Activated T-cell treated with anti-CD3 and anti-CD28 coated beads, Interleukin-2, amount 50 U/mL, for 48 hours (primary cell): ENCODE data around the gene FPR2.
A peak's percentile ranks its signal among the peaks of the same experiment; 100 is the strongest.
"Not testable (repeated sequence)": the region's sequence is repeated elsewhere in the genome, so short reads cannot be mapped to it uniquely, and the experiment has no call there.

ENCODE experiments used
- DNase-seq, 2 experiments: peaks; one replicate each; pipeline ENCODE4 v3.0.0-alpha.2; 2020

FPR2 gene

DNA sequence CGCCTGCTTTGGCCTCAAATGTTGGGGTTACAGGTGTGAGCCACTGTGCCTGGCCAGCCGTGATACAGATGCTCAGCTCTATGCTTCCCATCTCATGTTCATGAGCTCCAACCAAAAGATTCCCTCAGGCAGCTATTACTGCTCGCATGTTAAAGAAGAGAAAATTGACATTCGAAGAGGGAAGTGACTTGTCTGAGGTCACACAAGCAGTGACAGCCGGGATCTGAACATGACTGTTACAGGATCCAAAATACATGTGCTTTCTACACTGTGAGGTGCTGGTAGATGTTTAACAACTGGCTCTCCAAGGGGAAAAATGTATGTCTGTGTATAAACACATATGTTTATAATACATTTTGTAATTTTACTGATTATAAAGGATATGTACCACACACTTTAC lies 20.6 kb upstream of the FPR2 start:
- DNase-seq = no peak

DNA sequence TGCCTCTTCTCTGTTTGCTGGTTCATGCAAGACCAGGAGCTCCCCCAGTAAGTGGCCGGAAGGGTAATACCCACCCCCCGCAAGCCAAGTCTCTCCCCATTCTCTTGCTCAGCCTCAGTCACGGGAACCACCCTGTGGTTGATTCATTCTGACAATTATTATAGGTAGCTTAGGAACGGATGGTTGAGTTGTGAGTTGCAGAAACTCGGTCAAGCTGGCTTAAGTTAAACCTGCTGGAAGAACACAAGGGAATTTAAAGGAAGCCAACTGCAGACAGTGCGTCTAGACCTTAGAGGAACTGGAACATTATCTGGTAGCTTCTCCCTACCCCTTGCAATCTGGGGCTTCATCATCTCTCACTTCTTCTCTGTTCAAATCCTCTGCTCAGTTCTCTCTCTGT lies 18.2 kb upstream of the FPR2 start:
- no peak for DNase-seq

DNA sequence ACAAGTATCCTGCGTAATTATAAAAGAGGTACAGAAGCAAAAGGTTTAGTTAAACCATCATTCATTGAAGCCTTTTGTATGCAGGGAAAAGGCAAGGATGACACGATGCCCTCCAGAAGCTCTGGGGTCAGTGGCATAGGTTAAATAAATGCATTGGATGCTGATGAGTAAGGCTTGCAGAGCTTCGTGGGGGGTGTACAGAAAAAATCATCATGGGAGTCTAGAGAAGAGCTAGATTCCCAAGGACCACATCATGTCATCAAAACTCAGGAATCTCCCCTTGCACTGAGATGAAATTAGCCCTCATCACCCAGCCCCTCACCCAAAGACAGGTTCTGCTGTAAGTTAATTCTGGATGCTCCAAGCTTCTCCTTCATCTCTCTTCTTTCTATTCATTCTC lies 17.6 kb upstream of the FPR2 start:
- no peak for DNase-seq

DNA sequence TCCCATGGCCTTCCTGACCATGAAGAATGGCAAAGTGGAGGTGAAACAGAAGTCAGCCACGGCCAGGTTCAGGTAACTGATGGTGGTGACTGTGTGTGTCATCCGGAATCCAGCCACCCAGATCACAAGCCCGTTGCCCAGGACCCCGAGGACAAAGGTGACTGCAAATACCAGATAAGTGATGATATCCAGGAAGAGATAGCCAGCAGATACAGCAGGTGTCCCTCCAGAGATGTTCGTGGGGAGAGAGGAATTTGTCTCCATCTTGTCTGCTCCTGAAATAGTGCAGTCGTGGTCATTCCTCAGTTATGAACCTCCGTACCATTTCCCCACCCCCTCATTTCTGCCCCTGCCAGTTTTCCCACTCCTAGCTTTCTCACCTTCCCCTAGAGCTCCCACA lies 14.2 kb upstream of the FPR2 start:
- no peak for DNase-seq

DNA sequence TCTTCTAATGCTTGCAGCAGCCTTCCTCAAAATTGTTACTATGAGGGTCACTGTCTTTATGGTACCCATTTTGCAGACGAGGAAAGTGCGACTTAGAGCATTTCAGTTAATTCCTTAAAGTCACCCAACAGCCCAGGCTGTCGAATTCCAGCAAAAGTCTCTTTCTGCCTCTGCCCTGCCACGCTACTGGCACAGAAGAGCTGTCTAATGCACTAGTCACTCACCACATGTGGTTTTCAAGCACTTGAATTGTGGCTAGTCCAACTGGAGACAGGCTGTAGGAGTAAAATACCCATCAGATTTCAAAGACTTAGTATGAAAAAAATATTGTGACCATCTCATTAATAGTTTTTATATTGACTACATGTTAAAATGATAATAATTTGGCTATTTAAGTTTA lies 11.0 kb upstream of the FPR2 start:
- DNase-seq = no peak

DNA sequence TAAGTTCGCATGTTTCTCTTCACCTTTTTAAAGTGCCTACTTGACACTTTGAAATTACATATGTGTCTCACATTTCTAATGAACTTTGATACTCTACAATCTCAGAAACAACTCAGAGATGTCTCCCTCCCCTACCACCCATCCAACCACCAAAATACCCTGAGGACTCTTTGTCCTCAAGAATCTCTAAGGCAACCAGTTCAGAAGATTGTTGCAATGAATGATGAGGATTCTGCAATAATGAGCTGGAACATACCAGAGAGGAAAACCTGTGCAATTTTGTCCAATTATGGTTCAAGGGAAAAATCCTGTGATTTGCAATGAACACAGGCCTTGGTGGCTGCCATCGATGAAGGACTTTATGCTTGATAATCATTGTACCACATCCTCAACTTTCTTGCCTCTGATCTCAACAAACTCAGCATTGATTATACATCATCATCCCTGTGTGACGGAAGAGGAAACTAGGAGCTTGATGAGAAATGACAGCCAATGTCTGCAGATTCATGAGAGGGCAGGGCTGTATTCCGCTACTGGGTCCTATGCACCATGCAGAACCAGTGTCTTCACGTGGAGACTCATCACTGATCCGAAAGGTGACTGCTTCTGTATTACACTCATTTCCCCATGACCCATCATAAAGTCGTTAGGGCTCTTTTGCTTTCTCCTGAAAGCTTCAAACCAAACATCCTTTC lies 10.4 kb upstream of the FPR2 start:
- DNase-seq = no peak

DNA sequence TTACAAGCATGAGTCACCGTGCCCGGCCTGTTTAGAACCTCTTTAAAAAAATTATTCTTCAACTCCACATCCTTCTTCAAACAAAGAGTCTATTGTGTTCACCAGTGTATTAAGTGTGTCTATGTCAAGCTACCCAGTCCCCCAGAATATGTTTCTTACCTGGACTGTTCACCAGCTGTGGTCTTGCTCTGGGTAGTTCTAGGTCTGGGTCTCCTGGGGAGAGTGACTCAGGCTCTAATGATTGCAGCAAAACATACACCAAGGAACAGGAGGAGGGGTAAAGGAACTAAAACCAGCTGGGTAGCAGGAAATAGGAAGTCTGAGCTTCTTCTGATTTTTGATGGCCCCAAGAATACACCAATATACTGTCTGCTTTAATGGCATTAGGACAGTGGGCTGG lies 9.3 kb upstream of the FPR2 start, which contains the start of gene FPR1:
Gene FPR1 (minus strand): TSS at position 224 of the 400 bp plus-strand sequence. CDS start 4,884 bp downstream, outside the sequence.
- DNase-seq = no peak

DNA sequence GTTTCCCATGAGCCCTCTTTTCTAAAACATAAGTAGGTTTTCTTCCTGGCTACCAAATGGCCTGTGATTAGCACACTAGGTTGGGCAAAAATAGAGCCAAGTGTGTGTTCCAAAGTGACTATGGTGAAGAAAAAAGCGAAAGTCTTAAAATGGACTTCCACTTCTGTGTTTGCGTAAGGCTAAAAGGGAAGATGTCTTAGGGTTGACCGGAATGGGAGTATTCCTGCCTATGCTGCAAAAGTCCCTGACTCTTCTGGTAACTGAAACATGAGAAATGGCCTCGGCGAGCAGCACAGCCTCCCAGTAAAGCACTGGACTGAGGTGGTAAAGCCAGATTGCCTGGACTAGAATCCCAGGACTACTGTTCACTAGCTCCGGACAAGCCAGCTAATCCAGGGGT lies 6.9 kb upstream of the FPR2 start:
- no peak for DNase-seq

DNA sequence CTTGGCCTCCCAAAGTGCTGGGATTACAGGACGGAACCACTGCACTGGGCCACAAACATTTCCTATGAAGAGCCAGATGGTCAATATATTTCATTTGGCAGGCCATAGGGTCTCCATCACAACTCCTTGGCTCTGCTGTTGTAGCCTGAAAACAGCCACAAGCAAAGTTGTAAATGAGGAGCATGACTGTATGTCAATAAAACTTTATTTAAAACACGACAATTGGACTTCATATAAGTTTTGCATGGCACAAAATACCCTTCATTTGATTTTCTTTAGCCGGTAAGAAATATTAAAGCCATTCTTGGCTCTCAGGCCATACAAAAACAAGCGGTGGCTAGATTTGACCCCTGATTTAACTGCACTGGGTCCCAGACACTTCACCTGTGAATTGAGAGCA lies 6.2 kb upstream of the FPR2 start:
- no peak for DNase-seq

DNA sequence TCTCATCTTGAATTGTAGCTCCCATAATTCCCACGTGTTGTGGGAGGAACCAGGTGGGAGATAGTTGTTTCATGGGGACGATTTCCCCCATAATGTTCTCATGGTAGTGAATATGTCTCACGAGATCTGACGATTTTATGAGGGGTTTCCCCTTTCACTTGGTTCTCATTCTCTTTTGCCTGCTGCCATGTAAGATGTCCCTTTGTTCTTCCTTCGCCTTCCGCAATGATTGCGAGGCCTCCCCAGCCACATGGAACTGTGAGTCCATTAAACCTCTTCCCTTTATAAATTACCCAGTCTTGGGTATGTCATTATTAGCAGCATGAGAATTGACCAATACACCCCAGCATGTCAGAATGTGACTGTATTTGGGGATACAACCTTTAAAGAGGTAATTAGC lies 5.4 kb upstream of the FPR2 start:
- DNase-seq = no peak

DNA sequence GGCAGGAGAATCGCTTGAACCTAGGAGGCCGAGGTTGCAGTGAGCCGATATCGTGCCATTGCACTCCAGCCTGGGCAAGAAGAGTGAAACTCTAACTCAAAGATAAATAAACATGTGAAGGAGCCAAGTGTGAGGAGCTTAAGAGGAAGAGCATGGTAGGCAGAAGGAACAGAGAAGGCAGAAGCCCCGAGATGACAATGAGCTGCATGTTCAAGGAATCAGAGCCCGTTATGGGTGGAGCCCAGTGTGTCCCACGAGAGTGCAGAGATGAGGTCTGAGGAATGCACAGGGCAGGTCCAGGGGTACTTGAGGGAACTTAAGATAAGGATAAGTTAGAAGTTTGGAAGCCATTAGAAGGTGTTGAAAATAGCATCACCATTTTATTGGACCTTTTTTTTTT lies 716 bp downstream of the FPR2 start:
- no peak for DNase-seq

DNA sequence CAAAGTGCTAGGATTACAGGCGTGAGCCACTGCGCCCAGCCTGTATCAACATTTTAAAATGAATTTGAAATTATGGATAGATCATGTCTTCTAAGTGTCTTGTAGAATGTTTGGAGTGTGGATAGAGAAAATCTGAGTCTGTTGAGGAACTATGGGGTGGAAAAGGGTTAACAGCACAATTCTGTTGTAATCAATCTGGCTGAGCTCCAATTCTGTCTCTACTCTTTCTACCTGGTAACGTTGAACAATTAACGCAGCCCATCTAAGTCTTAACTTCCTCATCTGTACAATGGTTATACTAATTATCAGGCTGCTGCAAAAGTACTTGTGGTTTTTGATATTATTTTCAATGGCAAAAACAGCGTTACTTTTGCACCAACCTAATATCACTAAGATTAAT lies 4.1 kb downstream of the FPR2 start:
- DNase-seq = no peak

DNA sequence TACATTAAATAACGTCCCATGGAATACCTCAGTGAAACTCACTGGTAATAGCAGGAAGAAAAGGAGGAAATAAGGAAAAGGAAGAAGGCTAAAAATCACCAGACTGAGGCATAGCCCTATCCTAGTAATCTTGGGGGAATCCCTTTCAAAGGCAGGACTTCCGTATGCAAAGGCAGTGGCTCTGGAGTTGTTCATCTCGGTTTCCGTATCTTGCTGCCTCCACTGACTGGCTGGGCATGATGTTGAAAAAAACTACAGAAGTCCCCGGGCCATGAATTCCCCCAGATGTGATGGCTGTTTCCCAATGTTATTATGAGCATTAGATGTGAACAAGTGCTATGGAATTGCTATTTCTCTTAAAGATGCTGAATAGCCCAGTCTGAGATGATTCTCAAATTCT lies 5.5 kb downstream of the FPR2 start:
- no peak for DNase-seq

DNA sequence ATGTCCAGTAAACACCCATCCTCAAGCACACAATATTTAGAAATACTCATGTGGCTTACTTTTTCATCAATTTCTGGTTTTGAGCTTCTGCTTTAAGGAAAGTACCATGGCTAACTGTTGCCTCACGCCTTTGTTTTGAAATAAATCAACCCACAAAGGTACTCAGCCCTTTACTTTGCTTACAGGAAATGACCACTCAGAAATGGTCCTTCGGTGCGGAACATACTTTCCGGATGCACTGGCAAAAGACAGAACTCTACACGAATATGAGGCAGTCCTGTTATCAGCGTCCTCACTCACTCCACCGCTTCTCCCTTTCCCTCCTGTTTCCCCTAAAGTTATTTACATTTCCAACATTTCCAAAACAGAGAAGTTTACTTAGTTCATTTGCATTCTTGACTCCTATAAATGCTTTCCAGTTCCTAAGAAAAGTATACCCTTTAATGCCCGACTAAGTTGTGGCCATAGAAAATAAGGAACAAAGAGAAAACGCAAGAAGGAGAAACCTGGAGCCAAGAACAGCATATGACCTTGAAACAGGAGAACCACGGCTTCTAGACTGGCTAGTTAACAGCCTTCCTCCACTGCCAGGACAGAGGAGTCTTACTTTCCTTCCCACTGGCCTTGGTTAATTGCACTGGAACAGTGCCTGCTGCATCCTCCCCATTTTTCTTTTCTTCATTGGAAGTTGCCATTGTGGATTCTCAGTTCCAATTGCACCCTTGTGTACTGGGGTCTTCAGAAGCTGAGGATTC lies 10.6 kb downstream of the FPR2 start:
- DNase-seq = no peak

DNA sequence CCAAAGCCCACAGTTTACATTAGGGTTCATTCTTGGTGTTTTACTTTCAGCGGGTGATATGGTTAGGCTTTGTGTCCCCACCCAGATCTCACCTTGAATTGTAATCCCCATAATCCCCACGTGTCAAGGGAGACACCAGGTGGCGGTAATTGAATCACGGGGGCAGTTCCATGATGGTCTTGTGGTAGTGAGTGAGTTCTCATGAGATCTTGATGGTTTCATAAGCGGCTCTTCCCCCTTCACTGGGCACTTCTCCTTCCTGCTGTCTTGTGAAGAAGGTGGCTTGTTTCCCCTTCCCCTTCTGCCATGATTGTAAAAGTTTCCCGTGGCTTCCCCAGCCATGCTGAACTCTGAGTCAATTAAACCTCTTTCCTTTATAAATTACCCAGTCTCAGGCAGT lies 12.0 kb downstream of the FPR2 start:
- no peak for DNase-seq

DNA sequence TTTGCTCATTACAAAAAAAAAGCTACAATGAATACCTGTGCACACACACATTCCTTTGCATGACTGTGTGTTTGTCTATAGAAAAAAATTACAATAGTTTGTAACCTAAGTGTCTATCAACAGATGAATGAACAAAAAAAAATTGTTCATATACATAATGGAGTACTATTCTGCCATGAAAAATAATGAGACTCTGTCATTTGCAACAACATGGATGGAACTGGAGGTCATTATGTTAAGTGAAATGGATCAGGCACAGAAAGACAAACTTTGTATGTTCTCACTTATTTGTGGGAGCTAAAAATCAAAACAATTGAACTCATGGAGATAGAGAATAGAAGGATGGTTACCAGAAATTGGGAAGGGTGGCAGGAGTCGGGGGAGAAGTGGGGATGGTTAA lies 15.6 kb downstream of the FPR2 start:
- DNase-seq = not testable (repeated sequence)

DNA sequence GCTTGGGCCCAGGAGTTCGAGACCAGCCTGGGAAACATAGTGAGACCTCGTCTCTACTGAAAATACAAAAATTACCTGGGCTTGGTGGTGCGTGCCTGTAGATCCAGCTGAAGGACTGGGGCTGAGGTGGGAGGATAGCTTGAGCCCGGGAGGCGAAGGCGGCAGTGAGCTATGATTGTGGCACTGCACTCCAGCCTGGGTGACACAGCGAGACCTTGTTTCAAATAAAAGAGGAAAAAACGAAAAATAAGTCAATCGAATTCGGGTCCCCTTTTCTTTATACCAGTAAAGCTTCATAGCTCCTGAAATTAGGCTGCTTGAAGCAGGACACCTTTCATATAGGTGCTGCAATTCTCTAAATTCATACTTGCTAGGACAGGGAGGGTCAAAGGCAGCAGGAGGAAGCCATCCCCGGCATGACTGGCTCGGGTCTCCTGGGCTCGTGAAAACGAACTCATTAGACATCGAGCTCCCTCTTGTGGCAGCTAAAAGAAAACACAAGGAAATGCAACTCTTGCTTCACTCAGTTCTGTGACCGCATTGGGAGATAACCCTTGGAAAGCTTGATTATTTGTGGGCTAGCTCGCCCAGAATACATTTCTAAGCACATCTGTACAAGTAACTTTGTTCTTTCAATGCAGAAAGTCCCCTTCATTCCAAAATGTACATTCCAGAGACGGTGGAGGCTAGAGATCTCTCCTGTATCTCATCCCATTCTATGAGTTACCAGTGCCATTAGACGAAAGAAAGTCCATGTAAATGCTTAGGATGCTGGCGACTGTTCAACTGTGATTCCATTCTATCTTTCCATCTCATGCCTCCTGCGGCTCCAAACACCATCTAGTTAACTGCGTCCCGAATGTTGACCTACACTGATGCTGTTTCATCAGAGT lies 16.8 kb downstream of the FPR2 start:
- DNase-seq = peak; percentile 31 to 38

DNA sequence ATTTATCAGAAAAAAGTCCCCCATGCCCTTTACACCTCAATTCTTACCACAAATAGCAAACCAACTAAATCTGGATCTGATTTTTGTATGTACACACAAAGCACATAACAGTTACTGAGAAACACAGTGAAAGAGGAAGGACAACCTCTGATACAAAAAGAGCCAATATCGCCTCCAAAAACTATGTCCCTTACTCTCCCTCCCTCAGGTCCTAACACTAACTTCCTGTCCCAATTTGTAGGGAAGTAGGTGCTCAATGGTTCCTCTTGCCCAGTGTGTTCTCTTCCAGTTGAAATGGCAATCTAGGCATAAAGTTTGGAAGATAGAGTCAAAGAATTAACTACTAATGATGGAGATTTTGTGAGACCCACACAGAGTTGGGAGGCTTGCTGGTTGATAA lies 18.2 kb downstream of the FPR2 start:
- DNase-seq = no peak

DNA sequence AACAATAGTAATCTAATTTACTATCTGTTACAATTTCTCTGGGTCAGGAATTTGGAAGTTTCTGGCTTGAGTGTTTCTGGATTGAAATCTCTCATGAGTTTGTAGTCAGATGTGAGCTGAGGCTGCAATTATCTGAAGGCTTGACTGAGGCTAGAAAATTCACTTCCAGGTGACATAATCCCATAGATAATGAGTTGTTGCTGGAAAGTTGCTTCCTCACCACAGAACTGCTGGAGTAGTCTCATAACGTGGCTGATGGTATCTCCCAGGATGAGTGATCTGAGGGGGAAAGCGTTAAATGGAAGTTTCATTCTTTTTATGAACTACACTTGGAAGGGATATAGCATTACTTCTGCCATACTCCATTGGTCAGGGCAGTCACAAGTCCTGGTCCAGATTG lies 18.7 kb downstream of the FPR2 start:
- DNase-seq = no peak

DNA sequence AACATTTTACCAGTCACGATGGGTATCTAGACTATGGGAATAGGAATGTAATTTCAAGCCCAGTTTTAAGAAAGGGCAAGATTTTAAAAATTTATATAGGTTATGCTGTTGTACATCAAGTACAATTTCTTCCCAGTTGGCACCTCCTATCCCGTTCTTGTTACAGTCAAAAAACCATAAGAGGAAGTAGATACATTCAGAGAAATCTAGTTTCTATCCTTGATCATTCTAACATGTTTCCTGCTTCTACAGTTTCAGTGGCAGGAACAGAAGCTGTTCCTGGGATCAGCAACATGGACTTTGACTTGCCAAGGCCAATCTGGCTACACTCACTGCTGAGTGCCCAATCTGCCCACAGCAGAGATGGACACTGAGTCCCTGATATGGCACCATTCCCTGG lies 19.3 kb downstream of the FPR2 start:
- no peak for DNase-seq

DNA sequence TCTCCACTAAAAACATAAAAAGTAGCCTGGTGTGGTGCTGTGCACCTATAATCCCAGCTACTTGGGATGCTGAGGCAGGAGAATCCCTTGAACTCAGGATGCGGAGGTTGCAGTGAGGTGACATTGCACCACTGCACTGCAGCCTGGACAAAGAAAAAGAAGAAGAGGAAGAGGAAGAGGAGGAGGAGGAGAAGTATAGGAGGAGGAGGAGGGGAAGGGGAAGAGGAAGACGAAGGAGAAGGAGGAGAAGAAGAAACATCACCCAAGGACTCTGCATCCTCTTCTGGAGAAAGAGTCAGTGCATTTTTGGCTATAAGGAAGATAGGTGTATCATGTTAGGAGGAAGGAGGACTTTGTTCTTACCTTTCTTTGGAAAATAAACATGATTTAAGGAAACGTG lies 21.0 kb downstream of the FPR2 start:
- no peak for DNase-seq

DNA sequence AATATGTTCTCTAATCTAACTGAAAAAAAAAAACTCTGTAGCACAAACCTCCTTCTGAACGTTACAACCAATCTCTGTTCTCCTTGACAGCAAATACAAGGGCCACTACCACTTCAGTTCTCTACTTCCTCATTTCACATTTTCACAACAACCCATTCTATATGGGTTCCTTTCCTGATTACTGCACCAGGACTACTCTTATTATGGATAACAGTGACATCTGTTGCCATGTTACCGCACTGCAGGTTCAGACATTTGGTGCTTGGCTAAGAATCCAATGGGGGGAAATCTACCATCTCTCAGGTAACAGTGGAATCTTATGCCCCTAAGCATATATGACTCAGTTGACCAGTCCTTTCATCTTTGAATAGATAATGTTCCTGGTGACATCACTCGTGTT lies 22.4 kb downstream of the FPR2 start:
- DNase-seq = no peak

DNA sequence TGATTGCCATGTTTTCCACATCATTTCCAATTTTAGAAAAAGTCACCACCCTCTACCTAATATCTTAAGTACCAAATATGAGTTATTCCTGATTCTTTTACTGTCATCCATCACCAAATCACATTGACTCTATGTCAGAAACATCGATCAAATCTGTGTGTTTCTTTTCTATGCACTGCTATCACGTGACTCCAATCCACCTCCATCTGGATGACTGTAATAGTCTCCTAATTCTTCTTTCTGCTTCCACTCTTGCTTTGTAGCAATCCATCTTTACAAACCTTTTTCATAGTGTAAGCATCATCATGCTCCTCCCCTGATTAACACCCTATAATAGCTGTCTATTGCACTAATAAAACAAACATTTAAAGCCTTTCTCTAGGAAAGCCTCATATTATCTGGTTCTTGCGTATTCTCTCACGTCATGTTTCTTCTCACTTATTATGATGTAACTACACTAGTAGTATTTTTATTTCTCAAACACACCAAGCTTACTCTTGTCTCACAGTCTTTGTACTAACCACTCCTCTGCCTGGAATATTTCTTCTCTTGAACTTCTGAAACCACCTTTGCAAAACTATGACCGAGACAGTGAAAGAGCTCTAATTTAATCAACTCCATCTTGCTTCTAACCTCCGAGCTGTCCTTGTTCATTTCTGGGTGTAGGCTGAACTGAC lies 23.3 kb downstream of the FPR2 start:
- DNase-seq = no peak
